ENCODE measurements around the gene IRF9. TPM values are rescaled to one million over a fixed set of nuclear protein-coding genes. Genes with fewer than 3 reads are reported as not detected.

Gene IRF9
- total and polyA plus RNA-seq, 4 donors: 75.3 to 124 (median 95.6) TPM

- no peak for ATAC-seq (ENCODE audit: insufficient read depth, low FRiP score)
- Histone ChIP-seq H3K4me1 (ENCODE audit: control insufficient read depth in 5 of 5, insufficient read depth in 5 of 5, low read length in 5 of 5) (peaks cover 0 to 23% (median 8%) of the 10 kb centered on the region in 5 donors), H3K27me3 (ENCODE audit: control insufficient read depth in 3 of 3, insufficient read depth in 3 of 3, low read length in 2 of 3) (no peaks in the 10 kb centered on the region), H3K9me3 (ENCODE audit: control insufficient read depth in 4 of 4, insufficient read depth in 3 of 4, low read length in 3 of 4) (no peaks in the 10 kb centered on the region), H3K36me3 (ENCODE audit: control insufficient read depth in 4 of 4, insufficient read depth in 4 of 4, low read length in 4 of 4) (peaks cover 5 to 18% (median 13%) of the 10 kb centered on the region in 4 donors), H3K4me3 (peak overlapping the region; percentile 53), H3K9ac (ENCODE audit: insufficient read depth in 1 of 2, low read length in 2 of 2) (peak overlapping the region; percentile 72 to 94), H3K27ac (ENCODE audit: low read depth in 1 of 2, low read length in 1 of 2) (peak overlapping the region; percentile 97 to 98)
- no peak for TF ChIP-seq CTCF (IDR thresholded peaks at IDR 0.05; ENCODE audit: control extremely low read depth, extremely low read depth)
- DNase-seq: no peak
- WGBS, 2 donors: 39 to 63% methylated on average over 8 of the region's 8 CpGs
Measured at GRCh38 chr14:24194873-24195185, 33.8 kb downstream of the IRF9 start.

GRCh38 chr14:24195186-24196070 is 34.4 kb downstream of the IRF9 start, which contains the start of gene TM9SF1:
TSS of gene TM9SF1 (minus strand) at chr14:24195441. CDS start at chr14:24195019, 422 bp downstream.
- H3K4me3 ChIP-seq: peak within 1 kb of the TSS; percentile 53
- peak; percentile 91 to 94 (median 92) for DNase-seq
- TF ChIP-seq CTCF (IDR thresholded peaks at IDR 0.05; ENCODE audit: control extremely low read depth, extremely low read depth): no peak
- peaks cover 0 to 23% (median 8%) of the 10 kb centered on the region in 5 donors for H3K4me1 ChIP-seq (ENCODE audit: control insufficient read depth in 5 of 5, insufficient read depth in 5 of 5, low read length in 5 of 5)
- H3K27me3 ChIP-seq (ENCODE audit: control insufficient read depth in 3 of 3, insufficient read depth in 3 of 3, low read length in 2 of 3): no peaks in the 10 kb centered on the region
- H3K27ac ChIP-seq (ENCODE audit: low read depth in 1 of 2, low read length in 1 of 2): peak within 1 kb of the TSS; percentile 97 to 98
- WGBS, 2 donors: 0% methylated on average over 76 to 89 of the region's 89 CpGs
- peaks cover 5 to 18% (median 13%) of the 10 kb centered on the region in 4 donors for H3K36me3 ChIP-seq (ENCODE audit: control insufficient read depth in 4 of 4, insufficient read depth in 4 of 4, low read length in 4 of 4)
- no peaks in the 10 kb centered on the region for H3K9me3 ChIP-seq (ENCODE audit: control insufficient read depth in 4 of 4, insufficient read depth in 3 of 4, low read length in 3 of 4)
- peak within 1 kb of the TSS; percentile 72 to 94 for H3K9ac ChIP-seq (ENCODE audit: insufficient read depth in 1 of 2, low read length in 2 of 2)
- peak; percentile 94 for ATAC-seq (ENCODE audit: insufficient read depth, low FRiP score)

GRCh38 chr14:24196071-24197055 is 35.3 kb downstream of the IRF9 start:
- peak overlapping the region; percentile 97 to 98 for H3K27ac ChIP-seq (ENCODE audit: low read depth in 1 of 2, low read length in 1 of 2)
- no peaks in the 10 kb centered on the region for H3K27me3 ChIP-seq (ENCODE audit: control insufficient read depth in 3 of 3, insufficient read depth in 3 of 3, low read length in 2 of 3)
- H3K4me1 ChIP-seq (ENCODE audit: control insufficient read depth in 5 of 5, insufficient read depth in 5 of 5, low read length in 5 of 5): peaks cover 0 to 23% (median 8%) of the 10 kb centered on the region in 5 donors
- DNase-seq: peak in 1 of 3 donors; percentile 24
- H3K4me3 ChIP-seq: peak overlapping the region; percentile 53
- no peaks in the 10 kb centered on the region for H3K9me3 ChIP-seq (ENCODE audit: control insufficient read depth in 4 of 4, insufficient read depth in 3 of 4, low read length in 3 of 4)
- peak; percentile 20 for ATAC-seq (ENCODE audit: insufficient read depth, low FRiP score)
- peaks cover 5 to 18% (median 13%) of the 10 kb centered on the region in 4 donors for H3K36me3 ChIP-seq (ENCODE audit: control insufficient read depth in 4 of 4, insufficient read depth in 4 of 4, low read length in 4 of 4)
- peak overlapping the region; percentile 50 to 94 for H3K9ac ChIP-seq (ENCODE audit: insufficient read depth in 1 of 2, low read length in 2 of 2)
- 34 to 35% methylated on average over 33 of the region's 33 CpGs for whole genome bisulfite sequencing, 2 donors
- TF ChIP-seq CTCF (IDR thresholded peaks at IDR 0.05; ENCODE audit: control extremely low read depth, extremely low read depth): no peak

All from lung (tissue), 12 donors.